Prostate gland (tissue), 2 donors: ENCODE measurements around the gene EVI5. TPM values are rescaled to one million over a fixed set of nuclear protein-coding genes. Genes with fewer than 3 reads are reported as not detected.
"Not testable (repeated sequence)": the region's sequence is repeated elsewhere in the genome, so short reads cannot be mapped to it uniquely, and the experiment has no call there.

Source experiments
- DNase-seq: peaks from one replicate; pipeline ENCODE4 v3.0.0-alpha.2; 2019; ENCODE audit warnings: low spot score
- H3K27ac ChIP-seq, 2 donors: fragments of 200-600 bp; sonication (generic); 2 replicates each; pipeline ENCODE4 v1.5.1; 2017 to 2019
- H3K27me3 ChIP-seq: fragments of 200-600 bp; sonication (generic); replicated peaks from 2 replicates; pipeline ENCODE4 v1.5.1; 2019; ENCODE audit not compliant: insufficient read depth
- H3K36me3 ChIP-seq, 2 donors: fragments of 200-600 bp; sonication (generic); 1 replicate in 1 of 2; 2 replicates in 1 of 2; pipeline versions ENCODE4 v1.5.1 to v1.8.1; 2017 to 2019
- H3K4me1 ChIP-seq: fragments of 200-600 bp; sonication (generic); replicated peaks from 2 replicates; pipeline ENCODE4 v1.5.1; 2019
- H3K4me3 ChIP-seq, 2 donors: fragments of 200-600 bp; sonication (generic); 2 replicates each; pipeline ENCODE4 v1.5.1; 2017 to 2019
- H3K9me3 ChIP-seq: fragments of 200-600 bp; sonication (generic); 2 replicates; pipeline ENCODE4 v1.5.1; 2017
- CTCF ChIP-seq, 4 experiments: fragments of 200-600 bp in 2 of 4; fragments of 450-650 bp in 2 of 4; sonication (generic) in 2 of 4; IDR thresholded peaks; 1 replicate in 3 of 4; 2 replicates in 1 of 4; pipeline ENCODE4 v1.5.1; 2016 to 2019; ENCODE audit warnings: antibody characterized with exemption in 4 of 4, mild to moderate bottlenecking in 2 of 4, moderate library complexity in 2 of 4
- POLR2A ChIP-seq: fragments of 450-650 bp; IDR thresholded peaks from one replicate; pipeline ENCODE4 v1.6.1; 2016; ENCODE audit warnings: antibody characterized with exemption, mild to moderate bottlenecking
- POLR2AphosphoS5 ChIP-seq: sonication (generic); formaldehyde crosslinking; IDR thresholded peaks from one replicate; pipeline ENCODE4 v1.6.1; 2017; ENCODE audit warnings: antibody characterized with exemption
- WGBS: methylation state at CpG from one replicate; pipeline ENCODE4 v1.1.5; 2018; 5-methylcytosine and 5-hydroxymethylcytosine counted together
- intact Hi-C: fragments of 100-400 bp; cut with DNase I; formaldehyde crosslinking; loops from one replicate; pipeline ENCODE4 v1.14.2; 2022
- total RNA-seq, 2 donors: library from RNA; depleted of rRNA; stranded (reverse); fragments of >200 nt; gene quantifications; one replicate each; pipeline ENCODE4 v1.1.0, GENCODE V29; 2016

Gene EVI5
- total RNA-seq, 2 donors from 2014 or later: 22.2 to 38.6 TPM

- no peak for TF ChIP-seq POLR2AphosphoS5
- TF ChIP-seq POLR2A: no peak
- TF ChIP-seq CTCF (IDR thresholded peaks at IDR 0.05): no peak
- DNase-seq: no peak
- no peaks in the 10 kb centered on the region for H3K4me1 ChIP-seq
- H3K9me3 ChIP-seq: no peaks in the 10 kb centered on the region
- H3K4me3 ChIP-seq: no peak overlapping the region
- H3K27me3 ChIP-seq: no peaks in the 10 kb centered on the region
- 91% methylated on average over 2 of the region's 2 CpGs for WGBS
- H3K27ac ChIP-seq: no peak overlapping the region
- intact Hi-C loops: no loop called here
- H3K36me3 ChIP-seq: no peaks in the 10 kb centered on the region
Measured at GRCh38 chr1:92790867-92791266, 6.0 kb upstream of the EVI5 start.

GRCh38 chr1:92790081-92790480, 5.2 kb upstream of the EVI5 start:
- no peaks in the 10 kb centered on the region for H3K4me1 ChIP-seq
- no peaks in the 10 kb centered on the region for H3K9me3 ChIP-seq
- no peak for DNase-seq
- TF ChIP-seq CTCF (IDR thresholded peaks at IDR 0.05) (no peak), POLR2AphosphoS5 (no peak), POLR2A (no peak)
- no peaks in the 10 kb centered on the region for H3K27me3 ChIP-seq
- H3K36me3 ChIP-seq: no peaks in the 10 kb centered on the region
- intact Hi-C loops: no loop called here
- no peak overlapping the region for H3K27ac ChIP-seq
- H3K4me3 ChIP-seq: no peak overlapping the region

- no peak overlapping the region for H3K27ac ChIP-seq
- no peak for DNase-seq
- no peaks in the 10 kb centered on the region for H3K36me3 ChIP-seq
- no peak for TF ChIP-seq POLR2A
- peaks cover 5% of the 10 kb centered on the region for H3K4me1 ChIP-seq
- WGBS: 82% methylated on average over 5 of the region's 5 CpGs
- no peaks in the 10 kb centered on the region for H3K9me3 ChIP-seq
- H3K4me3 ChIP-seq: no peak overlapping the region
- no peaks in the 10 kb centered on the region for H3K27me3 ChIP-seq
- intact Hi-C loops: no loop called here
Measured at GRCh38 chr1:92786111-92786901, 1.4 kb upstream of the EVI5 start.

GRCh38 chr1:92784021-92784638, 778 bp downstream of the EVI5 start:
- Histone ChIP-seq H3K36me3 (no peaks in the 10 kb centered on the region), H3K4me1 (peaks cover 5% of the 10 kb centered on the region), H3K4me3 (peak overlapping the region; percentile 58 to 93), H3K27ac (peak overlapping the region; percentile 91 to 98), H3K9me3 (no peaks in the 10 kb centered on the region), H3K27me3 (no peaks in the 10 kb centered on the region)
- TF ChIP-seq POLR2AphosphoS5 (no peak), POLR2A (no peak), CTCF (IDR thresholded peaks at IDR 0.05) (no peak)
- under 1% methylated on average over 24 of the region's 25 CpGs for WGBS
- peak; percentile 20 for DNase-seq
- intact Hi-C loops: loop anchor here (5.0 kb wide), 1 partner anchor 48 kb away; the partner anchor contains the start of gene RPL5

- intact Hi-C loops: loop anchor here (5.0 kb wide), 1 partner anchor 49 kb away; the partner anchor contains the start of gene RPL5
- WGBS: 50% methylated on average over 14 of the region's 14 CpGs
- not testable (repeated sequence) for H3K36me3 ChIP-seq, DNase-seq, H3K4me1 ChIP-seq, H3K9me3 ChIP-seq, H3K27me3 ChIP-seq
- Histone ChIP-seq H3K4me3 (peak overlapping the region; percentile 58 to 93), H3K27ac (peak overlapping the region; percentile 91 to 98)
Measured at GRCh38 chr1:92783550-92783949, 1.4 kb downstream of the EVI5 start.

- no peaks in the 10 kb centered on the region for H3K27me3 ChIP-seq
- no peak overlapping the region for H3K27ac ChIP-seq
- DNase-seq: no peak
- 65% methylated on average over 1 of the region's 1 CpG for WGBS
- no peak for TF ChIP-seq POLR2AphosphoS5
- no peak for TF ChIP-seq POLR2A
- TF ChIP-seq CTCF (IDR thresholded peaks at IDR 0.05): no peak
- H3K36me3 ChIP-seq: no peaks in the 10 kb centered on the region
- H3K4me1 ChIP-seq: peaks cover 5% of the 10 kb centered on the region
- H3K4me3 ChIP-seq: no peak overlapping the region
- intact Hi-C loops: no loop called here
- no peaks in the 10 kb centered on the region for H3K9me3 ChIP-seq
Measured at GRCh38 chr1:92778376-92778775, 6.5 kb downstream of the EVI5 start.
